Lung (tissue), 12 donors: ENCODE data around the gene RASGEF1C. TPM values are rescaled to one million over a fixed set of nuclear protein-coding genes. Genes with fewer than 3 reads are reported as not detected.
A peak's percentile ranks its signal among the peaks of the same experiment; 100 is the strongest.

ENCODE experiments used
- ATAC-seq: fragments of 200-7000 bp; cut with Tn5 transposase; one replicate; pipeline ENCODE4 v1.9.1; 2020; ENCODE audit warnings: moderate number of reproducible peaks; ENCODE audit not compliant: insufficient read depth, low FRiP score
- DNase-seq, 3 donors: peaks; one replicate each; pipeline ENCODE4 v3.0.0-alpha.2; 2013 to 2017
- H3K27ac ChIP-seq, 2 donors: one replicate each; pipeline ENCODE4 v1.5.1; 2013; ENCODE audit warnings: mild to moderate bottlenecking in 2 of 2, moderate library complexity in 2 of 2, control low read depth in 1 of 2, inconsistent platforms in 1 of 2, low read depth in 1 of 2, low read length in 1 of 2
- H3K27me3 ChIP-seq, 3 donors: one replicate each; pipeline ENCODE4 v1.5.1; 2013; ENCODE audit warnings: low read length in 2 of 3; ENCODE audit not compliant: control insufficient read depth in 3 of 3, insufficient read depth in 3 of 3
- H3K36me3 ChIP-seq, 4 donors: one replicate each; pipeline ENCODE4 v1.5.1; 2013; ENCODE audit warnings: low read length in 4 of 4, mild to moderate bottlenecking in 1 of 4, moderate library complexity in 1 of 4; ENCODE audit not compliant: control insufficient read depth in 4 of 4, insufficient read depth in 4 of 4
- H3K4me1 ChIP-seq, 5 donors: one replicate each; pipeline ENCODE4 v1.5.1; 2013; ENCODE audit warnings: low read length in 5 of 5, mild to moderate bottlenecking in 2 of 5, moderate library complexity in 1 of 5; ENCODE audit not compliant: control insufficient read depth in 5 of 5, insufficient read depth in 5 of 5
- H3K4me3 ChIP-seq: one replicate; pipeline ENCODE4 v1.5.1; 2013; ENCODE audit warnings: mild to moderate bottlenecking, control low read depth, moderate library complexity
- H3K9ac ChIP-seq, 2 donors: one replicate each; pipeline ENCODE4 v1.5.1; 2013; ENCODE audit warnings: low read length in 2 of 2, control low read depth in 1 of 2; ENCODE audit not compliant: insufficient read depth in 1 of 2
- H3K9me3 ChIP-seq, 4 donors: one replicate each; pipeline ENCODE4 v1.5.1; 2013; ENCODE audit warnings: low read length in 3 of 4, mild to moderate bottlenecking in 1 of 4, moderate library complexity in 1 of 4; ENCODE audit not compliant: control insufficient read depth in 4 of 4, insufficient read depth in 3 of 4
- WGBS, 2 donors: extraction: QIAGEN DNeasy Blood & Tissue Kit; methylation state at CpG; one replicate each; pipeline ENCODE4 v1.1.7; 2013; 5-methylcytosine and 5-hydroxymethylcytosine counted together
- polyA plus RNA-seq, 2 donors: library from polyadenylated mRNA; stranded (reverse); fragments of 200-250 nt; gene quantifications; one replicate each; pipeline ENCODE4 v1.2.1, GENCODE V29; 2013
- total RNA-seq, 2 donors: library from RNA; depleted of rRNA in 1 of 2; stranded (reverse); fragments of >200 nt in 1 of 2; gene quantifications; one replicate each; pipeline ENCODE4 v1.2.1, GENCODE V29; 2014 to 2021
- TF ChIP-seq, protein P1 (sequence below): IDR thresholded peaks from 2 replicates; pipeline ENCODE4 v1.5.1; 2012; ENCODE audit warnings: mild to moderate bottlenecking; ENCODE audit errors: control extremely low read depth, extremely low read depth
- donor health status: control.
- donor health status: control.
- donor health status: Bipolar disorder and iron deficiency.
- donor health status: healthy.
- donor health status: DM: yes; HTN: yes; CAD: no.

Gene RASGEF1C
- total and polyA plus RNA-seq, 4 donors, result 0.03 to 0.31 TPM; not detected in 2

DNA sequence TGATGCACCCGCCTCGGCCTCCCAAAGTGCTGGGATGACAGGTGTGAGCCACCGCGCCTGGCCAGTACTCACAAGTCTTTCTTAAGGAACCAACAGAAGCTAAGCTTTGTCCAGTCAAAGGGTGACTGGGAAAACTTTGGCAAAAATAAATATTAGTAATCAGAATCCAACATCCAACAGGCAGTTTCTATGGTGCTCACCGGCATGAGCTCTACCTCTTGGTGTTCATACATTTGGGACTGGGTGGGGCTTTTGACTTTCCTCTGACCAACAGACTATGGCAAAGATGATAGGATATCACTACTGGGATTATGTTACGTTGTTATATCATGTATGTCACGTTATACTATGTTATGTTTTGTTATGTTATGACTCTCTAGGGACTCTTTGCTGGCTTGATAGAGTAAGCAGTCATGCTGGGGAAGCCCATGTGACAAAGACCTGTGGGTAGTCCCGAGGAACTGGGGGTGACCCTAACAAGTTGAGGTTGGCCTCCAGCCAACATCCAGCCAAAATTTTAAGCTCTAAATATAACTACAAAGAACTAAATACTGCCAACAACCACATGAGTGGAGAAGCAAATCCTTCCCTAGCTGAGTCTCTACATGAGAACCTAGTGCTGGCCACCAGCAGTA lies 6.0 kb downstream of the RASGEF1C start:
- Histone ChIP-seq H3K27ac (no peak overlapping the region), H3K9ac (no peak overlapping the region), H3K4me1 (peaks cover 0 to 5% (median 0%) of the 10 kb centered on the region in 5 donors), H3K9me3 (peaks cover 0 to 3% (median 0%) of the 10 kb centered on the region in 4 donors), H3K27me3 (peaks cover 0 to 15% (median 15%) of the 10 kb centered on the region in 3 donors), H3K36me3 (no peaks in the 10 kb centered on the region), H3K4me3 (no peak overlapping the region)
- peak in 1 of 3 donors; percentile 18 for DNase-seq
- TF ChIP-seq, protein P1, sequence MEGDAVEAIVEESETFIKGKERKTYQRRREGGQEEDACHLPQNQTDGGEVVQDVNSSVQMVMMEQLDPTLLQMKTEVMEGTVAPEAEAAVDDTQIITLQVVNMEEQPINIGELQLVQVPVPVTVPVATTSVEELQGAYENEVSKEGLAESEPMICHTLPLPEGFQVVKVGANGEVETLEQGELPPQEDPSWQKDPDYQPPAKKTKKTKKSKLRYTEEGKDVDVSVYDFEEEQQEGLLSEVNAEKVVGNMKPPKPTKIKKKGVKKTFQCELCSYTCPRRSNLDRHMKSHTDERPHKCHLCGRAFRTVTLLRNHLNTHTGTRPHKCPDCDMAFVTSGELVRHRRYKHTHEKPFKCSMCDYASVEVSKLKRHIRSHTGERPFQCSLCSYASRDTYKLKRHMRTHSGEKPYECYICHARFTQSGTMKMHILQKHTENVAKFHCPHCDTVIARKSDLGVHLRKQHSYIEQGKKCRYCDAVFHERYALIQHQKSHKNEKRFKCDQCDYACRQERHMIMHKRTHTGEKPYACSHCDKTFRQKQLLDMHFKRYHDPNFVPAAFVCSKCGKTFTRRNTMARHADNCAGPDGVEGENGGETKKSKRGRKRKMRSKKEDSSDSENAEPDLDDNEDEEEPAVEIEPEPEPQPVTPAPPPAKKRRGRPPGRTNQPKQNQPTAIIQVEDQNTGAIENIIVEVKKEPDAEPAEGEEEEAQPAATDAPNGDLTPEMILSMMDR, result no peak
- ATAC-seq, result no peak
- 81 to 87% methylated on average over 8 of the region's 8 CpGs for WGBS, 2 donors

DNA sequence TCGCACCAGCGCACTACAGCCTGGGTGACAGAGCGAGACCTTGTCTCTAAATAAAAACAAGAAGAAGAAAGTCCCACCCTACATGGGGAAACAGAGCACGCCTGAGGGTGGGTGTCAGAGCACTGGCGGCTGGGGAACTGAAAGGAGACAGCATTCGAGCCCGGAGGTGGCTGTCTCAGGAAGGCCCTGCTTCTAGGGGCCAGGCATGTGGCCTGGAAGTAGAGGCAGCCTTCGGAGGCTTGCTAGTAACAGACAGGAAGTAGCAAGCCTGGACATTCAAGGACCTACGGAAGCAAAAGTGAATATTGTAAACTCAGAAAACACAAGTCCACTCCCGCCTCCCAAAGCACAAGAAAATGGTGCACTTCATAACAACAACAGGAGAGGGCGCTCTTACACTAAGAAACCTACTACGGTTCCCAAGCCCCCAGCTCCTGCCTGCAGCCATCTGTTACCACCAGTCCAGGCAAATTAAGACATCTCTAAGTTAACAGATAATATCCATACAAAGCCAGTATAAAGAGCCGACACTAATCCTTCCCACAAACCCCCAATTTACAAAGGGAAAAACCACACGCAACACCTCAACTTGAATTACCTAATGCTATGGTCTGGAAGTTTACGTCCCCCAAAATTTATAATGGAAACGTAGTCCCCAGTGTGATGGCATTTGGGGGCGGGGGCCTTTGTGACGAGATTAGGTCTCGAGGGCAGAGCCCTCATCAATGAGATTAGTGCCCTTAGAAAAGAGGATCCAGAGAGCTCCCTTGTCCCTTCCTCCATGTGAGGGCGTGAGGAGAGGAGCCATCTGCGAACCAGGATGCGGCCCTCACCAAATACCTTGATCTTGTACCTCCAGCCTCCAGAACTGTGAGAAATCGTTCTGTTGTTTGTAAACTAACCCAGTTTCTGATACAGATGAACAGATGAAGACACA lies 7.7 kb downstream of the RASGEF1C start:
- H3K9me3 ChIP-seq, result peaks cover 0 to 7% (median 0%) of the 10 kb centered on the region in 4 donors
- ATAC-seq (no peak), DNase-seq (peak in 2 of 3 donors; percentile 12 to 17)
- 71 to 83% methylated on average over 23 of the region's 23 CpGs for WGBS, 2 donors
- TF ChIP-seq, protein P1, result no peak
- no peaks in the 10 kb centered on the region for H3K36me3 ChIP-seq
- H3K4me3 ChIP-seq, result no peak overlapping the region
- no peaks in the 10 kb centered on the region for H3K4me1 ChIP-seq
- no peak overlapping the region for H3K27ac ChIP-seq
- H3K9ac ChIP-seq, result no peak overlapping the region
- peaks cover 0 to 1% (median 0%) of the 10 kb centered on the region in 3 donors for H3K27me3 ChIP-seq

DNA sequence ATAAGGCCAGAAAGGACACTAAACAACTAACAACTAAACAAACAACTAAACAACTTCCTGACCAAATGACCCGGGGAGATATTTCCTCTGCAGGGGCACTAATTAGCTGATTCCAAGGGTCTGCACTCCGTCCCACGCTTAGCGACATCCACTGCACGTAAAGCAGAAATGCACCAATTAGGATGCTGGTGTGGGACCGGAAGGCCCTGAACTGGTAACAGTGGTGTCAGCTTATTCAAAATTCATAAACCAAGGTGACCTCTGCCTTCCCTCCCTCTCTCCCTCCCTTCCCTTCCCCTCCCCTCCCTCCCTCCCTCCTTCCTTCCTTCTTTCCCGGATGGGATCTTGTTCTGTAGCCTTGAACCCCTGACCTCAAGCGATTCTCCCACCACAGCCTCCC lies 9.6 kb downstream of the RASGEF1C start:
- H3K27ac ChIP-seq, result no peak overlapping the region
- H3K9ac ChIP-seq, result no peak overlapping the region
- TF ChIP-seq, protein P1, result no peak
- no peaks in the 10 kb centered on the region for H3K27me3 ChIP-seq
- no peaks in the 10 kb centered on the region for H3K36me3 ChIP-seq
- WGBS, 2 donors, result 55 to 71% methylated on average over 8 of the region's 8 CpGs
- H3K9me3 ChIP-seq, result peaks cover 0 to 7% (median 0%) of the 10 kb centered on the region in 4 donors
- ATAC-seq, result no peak
- H3K4me1 ChIP-seq, result no peaks in the 10 kb centered on the region
- no peak overlapping the region for H3K4me3 ChIP-seq
- DNase-seq, result no peak
